ENCODE data around the gene COQ10B.

COQ10B gene

DNA sequence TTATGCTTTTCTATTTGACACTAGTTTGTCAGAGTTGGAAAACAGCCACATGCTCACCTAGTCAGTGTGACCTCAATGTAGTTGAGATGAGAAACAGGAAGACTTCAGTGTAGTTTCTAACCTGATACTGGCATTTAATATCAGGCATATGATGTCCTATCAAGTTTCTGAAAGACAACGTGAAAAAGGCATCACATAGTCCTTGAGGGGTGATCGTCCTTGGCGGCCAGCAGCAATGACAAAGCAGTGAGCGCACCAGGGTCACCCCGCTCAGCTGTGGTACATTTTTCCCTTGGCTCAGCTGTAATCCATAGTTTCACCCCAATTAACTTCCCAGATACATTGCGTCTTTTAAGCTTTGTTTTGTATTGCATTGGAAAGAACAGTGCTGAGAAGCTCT, 51.2 kb downstream of the COQ10B start:
- Histone ChIP-seq H3K9me3 (ENCODE audit: insufficient read depth, low read depth, low read length) (no peaks in the 10 kb centered on the region), H3K27ac (ENCODE audit: low read length) (no peak overlapping the region), H3K36me3 (ENCODE audit: insufficient read depth, low read depth, low read length) (peaks cover 42% of the 10 kb centered on the region), H3K4me3 (ENCODE audit: low read length) (no peak overlapping the region), H3K27me3 (ENCODE audit: insufficient read depth, low read length) (no peaks in the 10 kb centered on the region), H3K9ac (ENCODE audit: low read depth, low read length) (no peak overlapping the region), H3K4me1 (ENCODE audit: insufficient read depth, low read length) (peaks cover 5% of the 10 kb centered on the region; the same call in 1 of the 2 replicates)

GRCh38 chr2:197506658-197507057, 53.3 kb downstream of the COQ10B start:
- peaks cover 41% of the 10 kb centered on the region for H3K36me3 ChIP-seq (ENCODE audit: insufficient read depth, low read depth, low read length)
- no peaks in the 10 kb centered on the region for H3K27me3 ChIP-seq (ENCODE audit: insufficient read depth, low read length)
- no peak overlapping the region for H3K4me3 ChIP-seq (ENCODE audit: low read length)

DNA sequence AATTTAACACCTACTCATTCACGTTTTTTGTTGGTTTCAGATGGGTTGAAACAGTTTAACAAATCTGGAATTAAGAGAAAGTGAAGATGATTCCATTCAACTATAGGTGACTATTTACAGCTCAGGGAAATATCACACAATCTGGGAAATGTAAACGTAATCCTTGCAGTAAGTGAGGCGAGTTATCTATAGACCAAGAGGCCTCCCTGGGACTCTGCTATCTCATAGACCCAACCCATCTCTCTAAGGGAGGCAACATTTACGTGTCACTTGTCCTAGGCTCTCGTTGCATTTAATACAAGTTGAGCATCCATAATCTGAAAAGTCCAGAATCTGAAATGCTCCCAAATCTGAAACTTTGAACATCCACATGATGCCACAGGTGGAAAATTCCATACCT, 60.6 kb downstream of the COQ10B start:
- Histone ChIP-seq H3K9me3 (ENCODE audit: insufficient read depth, low read depth, low read length) (no peaks in the 10 kb centered on the region), H3K27me3 (ENCODE audit: insufficient read depth, low read length) (no peaks in the 10 kb centered on the region), H3K36me3 (ENCODE audit: insufficient read depth, low read depth, low read length) (no peaks in the 10 kb centered on the region), H3K9ac (ENCODE audit: low read depth, low read length) (no peak overlapping the region), H3K4me1 (ENCODE audit: insufficient read depth, low read length) (peaks cover 14% of the 10 kb centered on the region), H3K27ac (ENCODE audit: low read length) (no peak overlapping the region), H3K4me3 (ENCODE audit: low read length) (no peak overlapping the region)

More at GRCh38 chr2:197506658-197507057, 53.3 kb downstream of the COQ10B start:
- Histone ChIP-seq H3K9me3 (ENCODE audit: insufficient read depth, low read depth, low read length) (no peaks in the 10 kb centered on the region), H3K4me1 (ENCODE audit: insufficient read depth, low read length) (peaks cover 4% of the 10 kb centered on the region; the same call in 1 of the 2 replicates), H3K27ac (ENCODE audit: low read length) (no peak overlapping the region), H3K9ac (ENCODE audit: low read depth, low read length) (no peak overlapping the region)

DNA sequence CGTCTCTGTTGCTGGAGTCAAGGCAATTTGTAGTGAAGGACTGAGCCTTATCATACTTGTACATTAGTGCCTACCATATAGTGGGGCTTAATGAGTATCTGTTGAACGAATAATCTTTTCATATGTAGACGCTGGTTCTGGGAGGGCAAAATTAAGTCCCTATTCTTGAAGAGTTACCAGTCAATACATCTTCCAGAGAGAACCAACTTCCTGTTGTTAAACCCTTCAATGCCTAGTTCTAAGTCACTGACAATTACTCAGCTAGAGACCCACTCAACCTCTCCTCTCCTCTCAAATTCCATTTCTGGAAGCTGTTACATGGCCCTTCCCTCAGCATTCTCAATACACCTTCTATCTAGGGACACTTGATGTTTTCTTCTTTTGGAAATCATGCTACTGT, 61.4 kb downstream of the COQ10B start:
- Histone ChIP-seq H3K27ac (ENCODE audit: low read length) (no peak overlapping the region), H3K4me3 (ENCODE audit: low read length) (peak overlapping the region; percentile 95), H3K9me3 (ENCODE audit: insufficient read depth, low read depth, low read length) (no peaks in the 10 kb centered on the region), H3K27me3 (ENCODE audit: insufficient read depth, low read length) (no peaks in the 10 kb centered on the region), H3K9ac (ENCODE audit: low read depth, low read length) (peak overlapping the region; percentile 76; the same call in 1 of the 2 replicates), H3K4me1 (ENCODE audit: insufficient read depth, low read length) (peaks cover 14% of the 10 kb centered on the region), H3K36me3 (ENCODE audit: insufficient read depth, low read depth, low read length) (no peaks in the 10 kb centered on the region)

GRCh38 chr2:197515315-197515738, 62.0 kb downstream of the COQ10B start:
- no peaks in the 10 kb centered on the region for H3K27me3 ChIP-seq (ENCODE audit: insufficient read depth, low read length)
- H3K9me3 ChIP-seq (ENCODE audit: insufficient read depth, low read depth, low read length): no peaks in the 10 kb centered on the region
- H3K9ac ChIP-seq (ENCODE audit: low read depth, low read length): peak overlapping the region; percentile 76
- H3K36me3 ChIP-seq (ENCODE audit: insufficient read depth, low read depth, low read length): no peaks in the 10 kb centered on the region
- peak overlapping the region; percentile 95 for H3K4me3 ChIP-seq (ENCODE audit: low read length)
- peaks cover 14% of the 10 kb centered on the region for H3K4me1 ChIP-seq (ENCODE audit: insufficient read depth, low read length)
- H3K27ac ChIP-seq (ENCODE audit: low read length): peak overlapping the region; percentile 66

GRCh38 chr2:197515739-197516392, 62.5 kb downstream of the COQ10B start, which contains the start of gene MOB4:
TSS of gene MOB4 (plus strand) at chr2:197516066. CDS start at chr2:197516087, 21 bp downstream.
- Histone ChIP-seq H3K27ac (ENCODE audit: low read length) (peak within 1 kb of the TSS; percentile 66), H3K4me3 (ENCODE audit: low read length) (peak within 1 kb of the TSS; percentile 95), H3K36me3 (ENCODE audit: insufficient read depth, low read depth, low read length) (no peaks in the 10 kb centered on the region), H3K4me1 (ENCODE audit: insufficient read depth, low read length) (peaks cover 14% of the 10 kb centered on the region), H3K27me3 (ENCODE audit: insufficient read depth, low read length) (no peaks in the 10 kb centered on the region), H3K9me3 (ENCODE audit: insufficient read depth, low read depth, low read length) (no peaks in the 10 kb centered on the region), H3K9ac (ENCODE audit: low read depth, low read length) (peak within 1 kb of the TSS; percentile 88)

GRCh38 chr2:197516393-197516761, 63.0 kb downstream of the COQ10B start:
- peak overlapping the region; percentile 95 for H3K4me3 ChIP-seq (ENCODE audit: low read length)
- peak overlapping the region; percentile 18 for H3K27ac ChIP-seq (ENCODE audit: low read length)
- peaks cover 14% of the 10 kb centered on the region for H3K4me1 ChIP-seq (ENCODE audit: insufficient read depth, low read length)
- H3K27me3 ChIP-seq (ENCODE audit: insufficient read depth, low read length): no peaks in the 10 kb centered on the region
- peak overlapping the region; percentile 88 for H3K9ac ChIP-seq (ENCODE audit: low read depth, low read length)
- H3K36me3 ChIP-seq (ENCODE audit: insufficient read depth, low read depth, low read length): no peaks in the 10 kb centered on the region
- H3K9me3 ChIP-seq (ENCODE audit: insufficient read depth, low read depth, low read length): no peaks in the 10 kb centered on the region

- peak overlapping the region; percentile 88; the same call in 1 of the 2 replicates for H3K9ac ChIP-seq (ENCODE audit: low read depth, low read length)
- no peaks in the 10 kb centered on the region for H3K9me3 ChIP-seq (ENCODE audit: insufficient read depth, low read depth, low read length)
- no peak overlapping the region for H3K27ac ChIP-seq (ENCODE audit: low read length)
- H3K36me3 ChIP-seq (ENCODE audit: insufficient read depth, low read depth, low read length): no peaks in the 10 kb centered on the region
- no peaks in the 10 kb centered on the region for H3K27me3 ChIP-seq (ENCODE audit: insufficient read depth, low read length)
- H3K4me3 ChIP-seq (ENCODE audit: low read length): peak overlapping the region; percentile 95
- H3K4me1 ChIP-seq (ENCODE audit: insufficient read depth, low read length): peaks cover 14% of the 10 kb centered on the region
These were observed 63.8 kb downstream of the COQ10B start for GRCh38 chr2:197517150-197517549.
